Colon (tissue), 2 donors: ENCODE data around the gene MYMK.

ENCODE experiments used
- FAIRE-seq: peaks from 2 replicates; lab custom pipeline; 2012; peaks lifted over from hg19 to GRCh38; lab: Jason Lieb, UNC
- donor health status: control.
- donor health status: control.

MYMK gene

GRCh38 chr9:133505186-133505830, 19.5 kb downstream of the MYMK start:
- no peak for FAIRE-seq

GRCh38 chr9:133502112-133502511, 22.6 kb downstream of the MYMK start:
- no peak for FAIRE-seq

GRCh38 chr9:133499892-133500270, 24.9 kb downstream of the MYMK start:
- no peak for FAIRE-seq

GRCh38 chr9:133499132-133499891, 25.4 kb downstream of the MYMK start:
- no peak for FAIRE-seq

GRCh38 chr9:133496861-133497842, 27.6 kb downstream of the MYMK start:
- no peak for FAIRE-seq

- FAIRE-seq = no peak
Measured at GRCh38 chr9:133495327-133496293, 29.1 kb downstream of the MYMK start.

GRCh38 chr9:133494636-133495326, 30.0 kb downstream of the MYMK start:
- FAIRE-seq = no peak

- no peak for FAIRE-seq
Measured at GRCh38 chr9:133493845-133494540, 30.8 kb downstream of the MYMK start.

- FAIRE-seq = no peak
Measured at GRCh38 chr9:133493428-133493827, 31.3 kb downstream of the MYMK start.

- no peak for FAIRE-seq
Measured at GRCh38 chr9:133492061-133493021, 32.4 kb downstream of the MYMK start.

GRCh38 chr9:133491656-133491925, 33.2 kb downstream of the MYMK start:
- no peak for FAIRE-seq

- FAIRE-seq = no peak
Measured at GRCh38 chr9:133490865-133491655, 33.7 kb downstream of the MYMK start.

- FAIRE-seq = no peak
Measured at GRCh38 chr9:133490201-133490681, 34.5 kb downstream of the MYMK start.

GRCh38 chr9:133489253-133490190, 35.2 kb downstream of the MYMK start:
- FAIRE-seq = no peak

GRCh38 chr9:133488686-133489252, 36.0 kb downstream of the MYMK start:
- no peak for FAIRE-seq

- FAIRE-seq = no peak
Measured at GRCh38 chr9:133487331-133487725, 37.4 kb downstream of the MYMK start.
